Measurements from ENCODE around the gene SHKBP1. TPM values are rescaled to one million over a fixed set of nuclear protein-coding genes. Genes with fewer than 3 reads are reported as not detected.

The SHKBP1 gene
- total and polyA plus RNA-seq, 2 experiments from 2014 or later: 63.6 to 83.4 TPM

DNA sequence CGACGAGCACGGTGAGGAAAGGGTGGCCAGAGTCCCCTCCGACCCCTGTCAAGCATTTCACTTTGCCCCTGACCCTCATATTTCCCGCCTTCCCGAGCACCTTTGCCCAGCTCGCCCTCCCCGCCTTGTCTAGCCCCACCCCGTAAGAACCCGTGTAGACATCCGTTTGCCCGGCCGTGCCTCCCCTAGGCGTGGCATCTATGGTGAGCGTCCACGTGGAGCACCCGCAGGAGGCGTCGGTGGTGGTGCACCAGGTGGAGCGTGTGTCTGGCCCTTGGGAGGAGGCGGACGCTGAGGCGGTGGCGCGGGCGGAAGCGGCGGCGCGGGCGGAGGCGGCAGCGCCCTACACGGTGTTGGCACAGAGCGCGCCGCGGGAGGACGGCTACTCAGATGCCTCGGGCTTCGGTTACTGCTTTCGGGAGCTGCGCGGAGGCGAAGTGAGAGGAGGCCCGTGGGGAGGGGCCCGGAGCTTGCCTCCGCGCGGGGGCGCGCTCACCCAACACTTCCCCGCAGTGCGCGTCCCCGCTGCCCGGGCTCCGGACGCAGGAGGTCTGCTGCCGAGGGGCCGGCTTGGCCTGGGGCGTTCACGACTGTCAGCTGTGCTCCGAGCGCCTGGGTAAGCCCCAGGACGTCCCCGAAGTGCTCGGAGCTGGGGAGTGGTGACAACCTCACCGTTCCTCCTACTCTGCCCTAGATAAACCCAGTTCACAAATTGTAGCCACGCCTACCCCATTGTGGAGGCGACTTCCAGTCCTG lies 28.7 kb downstream of the SHKBP1 start:
- peak; percentile 62 to 72 for DNase-seq (ENCODE audit: low read depth in 1 of 2, low spot score in 1 of 2)
- TF ChIP-seq CTCF (IDR thresholded peaks at IDR 0.05; ENCODE audit: low read depth, low read length): peak; percentile 17
- Histone ChIP-seq H3K4me1 (ENCODE audit: low read depth) (peaks cover 18% of the 10 kb centered on the region), H3K27me3 (peaks cover 6% of the 10 kb centered on the region), H3K4me3 (peak overlapping the region; percentile 25), H3K9me3 (ENCODE audit: low read depth) (no peaks in the 10 kb centered on the region), H3K27ac (no peak overlapping the region), H3K36me3 (no peaks in the 10 kb centered on the region)

- no peak overlapping the region for H3K4me3 ChIP-seq
- no peaks in the 10 kb centered on the region for H3K27me3 ChIP-seq
- no peak for TF ChIP-seq CTCF (IDR thresholded peaks at IDR 0.05; ENCODE audit: low read depth, low read length)
- no peaks in the 10 kb centered on the region for H3K36me3 ChIP-seq
- no peaks in the 10 kb centered on the region for H3K9me3 ChIP-seq (ENCODE audit: low read depth)
- DNase-seq (ENCODE audit: low read depth in 1 of 2, low spot score in 1 of 2): no peak
- H3K27ac ChIP-seq: no peak overlapping the region
- peaks cover 8% of the 10 kb centered on the region for H3K4me1 ChIP-seq (ENCODE audit: low read depth)
These were observed 30.9 kb downstream of the SHKBP1 start for GRCh38 chr19:40607311-40608239.

DNA sequence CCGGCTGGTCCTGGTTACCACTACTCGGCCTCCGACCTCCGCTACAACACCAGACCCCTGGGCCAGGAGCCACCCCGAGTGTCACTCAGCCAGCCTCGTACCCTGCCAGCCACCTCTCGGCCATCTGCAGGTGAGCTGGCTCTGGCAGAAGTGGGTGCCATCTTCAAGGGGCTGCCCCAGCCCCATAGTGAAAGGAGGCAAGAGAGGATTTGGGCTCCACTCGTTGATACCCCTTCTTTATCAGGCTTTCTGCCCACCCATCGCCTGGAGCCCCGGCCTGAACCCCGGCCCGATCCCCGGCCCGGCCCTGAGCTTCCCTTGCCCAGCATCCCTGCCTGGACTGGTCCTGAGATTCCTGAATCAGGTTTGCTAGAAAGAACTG lies 31.6 kb downstream of the SHKBP1 start:
- H3K27ac ChIP-seq: no peak overlapping the region
- no peak for TF ChIP-seq CTCF (IDR thresholded peaks at IDR 0.05; ENCODE audit: low read depth, low read length)
- H3K9me3 ChIP-seq (ENCODE audit: low read depth): no peaks in the 10 kb centered on the region
- no peaks in the 10 kb centered on the region for H3K27me3 ChIP-seq
- H3K4me1 ChIP-seq (ENCODE audit: low read depth): peaks cover 2% of the 10 kb centered on the region
- no peak for DNase-seq (ENCODE audit: low read depth in 1 of 2, low spot score in 1 of 2)
- H3K36me3 ChIP-seq: no peaks in the 10 kb centered on the region
- no peak overlapping the region for H3K4me3 ChIP-seq

GRCh38 chr19:40608957-40609356 lies 32.3 kb downstream of the SHKBP1 start:
- H3K9me3 ChIP-seq (ENCODE audit: low read depth): no peaks in the 10 kb centered on the region
- no peaks in the 10 kb centered on the region for H3K27me3 ChIP-seq
- DNase-seq (ENCODE audit: low read depth in 1 of 2, low spot score in 1 of 2): no peak
- H3K4me3 ChIP-seq: peak overlapping the region; percentile 38
- no peaks in the 10 kb centered on the region for H3K36me3 ChIP-seq
- no peaks in the 10 kb centered on the region for H3K4me1 ChIP-seq (ENCODE audit: low read depth)
- H3K27ac ChIP-seq: no peak overlapping the region
- TF ChIP-seq CTCF (IDR thresholded peaks at IDR 0.05; ENCODE audit: low read depth, low read length): no peak

DNA sequence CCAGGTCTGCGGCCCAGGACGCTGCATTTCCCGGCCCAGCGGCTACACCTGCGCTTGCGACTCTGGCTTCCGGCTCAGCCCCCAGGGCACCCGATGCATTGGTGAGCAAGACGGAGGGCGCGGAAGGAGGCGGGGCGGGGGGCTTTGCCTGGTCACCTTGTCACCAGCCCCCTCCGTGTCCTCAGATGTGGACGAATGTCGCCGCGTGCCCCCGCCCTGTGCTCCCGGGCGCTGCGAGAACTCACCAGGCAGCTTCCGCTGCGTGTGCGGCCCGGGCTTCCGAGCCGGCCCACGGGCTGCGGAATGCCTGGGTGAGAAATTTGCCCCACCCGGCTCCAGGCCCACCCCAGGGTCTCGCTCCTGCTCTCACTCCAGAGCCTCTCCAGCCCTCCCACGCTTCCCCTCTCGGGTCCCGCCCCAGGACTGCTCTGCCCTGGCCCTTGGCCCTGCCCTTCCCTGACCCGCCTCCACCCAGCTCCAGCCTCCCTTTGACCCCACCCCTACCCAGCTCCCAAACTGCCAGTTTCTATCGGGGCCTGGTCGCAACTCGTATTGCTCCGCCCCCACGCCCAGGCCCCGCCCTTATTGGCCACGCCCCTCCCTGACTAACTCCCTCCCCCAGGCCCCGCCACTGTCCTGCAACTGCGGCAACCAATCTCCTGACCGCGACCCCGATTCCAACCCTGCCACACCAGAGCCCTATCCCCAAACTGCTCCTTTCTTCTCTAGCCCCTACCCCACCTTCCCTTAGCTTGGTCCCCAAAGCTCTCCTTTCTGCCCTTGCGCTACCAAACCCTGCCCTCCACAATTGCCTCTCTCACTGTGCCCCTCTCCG lies 33.1 kb downstream of the SHKBP1 start:
- Histone ChIP-seq H3K27ac (no peak overlapping the region), H3K4me3 (peak overlapping the region; percentile 38), H3K4me1 (ENCODE audit: low read depth) (no peaks in the 10 kb centered on the region), H3K9me3 (ENCODE audit: low read depth) (no peaks in the 10 kb centered on the region), H3K27me3 (no peaks in the 10 kb centered on the region), H3K36me3 (no peaks in the 10 kb centered on the region)
- peak; percentile 70 to 89 for DNase-seq (ENCODE audit: low read depth in 1 of 2, low spot score in 1 of 2)
- TF ChIP-seq CTCF (IDR thresholded peaks at IDR 0.05; ENCODE audit: low read depth, low read length): no peak

All from cardiac muscle cell (in vitro differentiated cells and primary cell).